H1 (cell line): ENCODE results near the gene RASGEF1C. TPM values are rescaled to one million over a fixed set of nuclear protein-coding genes. Genes with fewer than 3 reads are reported as not detected.

Experiments used
- CTCF ChIA-PET: fragments of 300-600 bp; sonication (Branson Sonifier 250); formaldehyde crosslinking; loops from one replicate; lab custom pipeline; 2021; ENCODE audit not compliant: partially characterized antibody; lab: Charles Lee
- POLR2A ChIA-PET: fragments of 300-600 bp; sonication (Branson Sonifier 250); formaldehyde crosslinking; loops from one replicate; lab custom pipeline; 2021; ENCODE audit warnings: inconsistent platforms; ENCODE audit not compliant: partially characterized antibody; lab: Charles Lee
- DNase-seq, 2 experiments: peaks; one replicate each; pipeline versions ENCODE4 v3.0.0 to v3.0.0-alpha.2; 2010 to 2022; ENCODE audit warnings: low spot score in 2 of 2, low read depth in 1 of 2, mixed read lengths in 1 of 2
- FAIRE-seq: peaks from 2 replicates; lab custom pipeline; 2011; peaks lifted over from hg19 to GRCh38; lab: Jason Lieb, UNC
- H2AFZ ChIP-seq: 2 replicates; pipeline ENCODE4 v1.8.1; 2012; ENCODE audit warnings: low read length, inconsistent platforms
- H2AK5ac ChIP-seq: 2 replicates; pipeline ENCODE4 v1.6.1; 2013; ENCODE audit warnings: low read depth, low read length
- H2BK120ac ChIP-seq: replicated peaks from 2 replicates; pipeline ENCODE3; 2013; ENCODE audit warnings: low read depth, low read length, inconsistent platforms
- H2BK12ac ChIP-seq: 2 replicates; pipeline ENCODE4 v1.6.1; 2013; ENCODE audit warnings: low read depth, low read length
- H2BK15ac ChIP-seq: 2 replicates; pipeline ENCODE4 v1.6.1; 2013; ENCODE audit warnings: low read length
- H2BK20ac ChIP-seq: 2 replicates; pipeline ENCODE4 v1.6.1; 2013; ENCODE audit warnings: low read length
- H2BK5ac ChIP-seq: 2 replicates; pipeline ENCODE4 v1.6.1; 2013; ENCODE audit warnings: low read depth, low read length
- H3K14ac ChIP-seq: 2 replicates; pipeline ENCODE4 v1.6.1; 2013; ENCODE audit warnings: inconsistent platforms; ENCODE audit not compliant: insufficient read length
- H3K18ac ChIP-seq: 2 replicates; pipeline ENCODE4 v1.6.1; 2013; ENCODE audit warnings: low read length; ENCODE audit errors: extremely low read depth
- H3K23ac ChIP-seq: 2 replicates; pipeline ENCODE4 v1.6.1; 2013; ENCODE audit warnings: inconsistent platforms; ENCODE audit not compliant: insufficient read length
- H3K23me2 ChIP-seq: 2 replicates; pipeline ENCODE4 v1.6.1; 2013; ENCODE audit warnings: low read depth, low read length
- H3K27ac ChIP-seq: 2 replicates; pipeline ENCODE4 v1.6.1; 2011; ENCODE audit warnings: low read depth, low read length, inconsistent platforms
- H3K27me3 ChIP-seq, 4 experiments: replicated peaks in 1 of 4; 1 replicate in 1 of 4; 2 replicates in 3 of 4; pipeline versions ENCODE4 v1.6.1 to v1.8.1; 2011 to 2013; ENCODE audit warnings: low read length in 3 of 4, mild to moderate bottlenecking in 3 of 4, inconsistent platforms in 2 of 4, mixed read lengths in 2 of 4, moderate library complexity in 1 of 4; ENCODE audit not compliant: control insufficient read depth in 3 of 4, insufficient read depth in 3 of 4; ENCODE audit errors: extremely low read depth in 1 of 4
- H3K36me3 ChIP-seq, 4 experiments: 2 replicates each; pipeline versions ENCODE4 v1.6.1 to v1.8.1; 2011 to 2013; ENCODE audit warnings: mild to moderate bottlenecking in 4 of 4, low read length in 3 of 4, moderate library complexity in 2 of 4, control low read depth in 1 of 4, inconsistent platforms in 1 of 4; ENCODE audit not compliant: insufficient read depth in 4 of 4, control insufficient read depth in 2 of 4
- H3K4ac ChIP-seq: replicated peaks from 2 replicates; pipeline ENCODE3; 2013; ENCODE audit warnings: low read length, low read depth, mixed read lengths, inconsistent platforms; ENCODE audit not compliant: insufficient read length
- H3K4me1 ChIP-seq, 4 experiments: replicated peaks in 1 of 4; 1 replicate in 1 of 4; 2 replicates in 3 of 4; pipeline versions ENCODE4 v1.6.1 to v1.8.1; 2011 to 2013; ENCODE audit warnings: low read length in 3 of 4, inconsistent platforms in 2 of 4, mixed read lengths in 1 of 4; ENCODE audit not compliant: insufficient read depth in 4 of 4, control insufficient read depth in 3 of 4
- H3K4me2 ChIP-seq, 2 experiments: 2 replicates each; pipeline versions ENCODE4 v1.6.1 to v1.8.1; 2011 to 2013; ENCODE audit warnings: low read depth in 2 of 2, low read length in 2 of 2, control low read depth in 1 of 2, inconsistent platforms in 1 of 2, mild to moderate bottlenecking in 1 of 2; ENCODE audit not compliant: insufficient read depth in 1 of 2
- H3K4me3 ChIP-seq, 4 experiments: fragments of 200-600, 300-600 bp in 1 of 4; sonication (generic), shearing (Covaris generic), sonication (Bioruptor Twin) in 1 of 4; 2 replicates each; pipeline versions ENCODE4 v1.5.1 to v1.8.1; 2011 to 2016; ENCODE audit warnings: low read length in 4 of 4, low read depth in 3 of 4, control low read depth in 2 of 4, inconsistent platforms in 2 of 4, mild to moderate bottlenecking in 2 of 4, mixed read lengths in 1 of 4, moderate library complexity in 1 of 4; ENCODE audit not compliant: insufficient read depth in 2 of 4; ENCODE audit errors: extremely low read depth in 1 of 4
- H3K56ac ChIP-seq: replicated peaks from 2 replicates; pipeline ENCODE3; 2013; ENCODE audit warnings: low read depth, mild to moderate bottlenecking, mixed read lengths, low read length, inconsistent platforms; ENCODE audit not compliant: insufficient read length
- H3K79me1 ChIP-seq: 2 replicates; pipeline ENCODE4 v1.6.1; 2013; ENCODE audit warnings: low read depth, low read length, control low read depth
- H3K79me2 ChIP-seq, 2 experiments: 2 replicates each; pipeline versions ENCODE4 v1.6.1 to v1.8.1; 2012 to 2013; ENCODE audit warnings: low read length in 2 of 2, mild to moderate bottlenecking in 2 of 2, inconsistent platforms in 1 of 2; ENCODE audit not compliant: insufficient read depth in 2 of 2, control insufficient read depth in 1 of 2
- H3K9ac ChIP-seq, 4 experiments: replicated peaks in 1 of 4; 1 replicate in 1 of 4; 2 replicates in 3 of 4; pipeline versions ENCODE4 v1.6.1 to v1.8.1; 2011 to 2013; ENCODE audit warnings: low read depth in 3 of 4, low read length in 3 of 4, control low read depth in 2 of 4, mild to moderate bottlenecking in 2 of 4, moderate library complexity in 2 of 4, inconsistent platforms in 1 of 4; ENCODE audit errors: extremely low read depth in 1 of 4
- H3K9me3 ChIP-seq, 2 experiments: 2 replicates each; pipeline versions ENCODE4 v1.6.1 to v1.8.1; 2012 to 2013; ENCODE audit warnings: mild to moderate bottlenecking in 2 of 2, moderate library complexity in 2 of 2, control low read depth in 1 of 2, inconsistent platforms in 1 of 2, low read depth in 1 of 2, low read length in 1 of 2, mixed read lengths in 1 of 2; ENCODE audit not compliant: insufficient read depth in 2 of 2
- H4K20me1 ChIP-seq, 2 experiments: replicated peaks in 1 of 2; 2 replicates each; pipeline versions ENCODE3 to v1.8.1; 2011 to 2013; ENCODE audit warnings: inconsistent platforms in 2 of 2, low read length in 2 of 2, mild to moderate bottlenecking in 1 of 2; ENCODE audit not compliant: insufficient read depth in 2 of 2, control insufficient read depth in 1 of 2
- H4K5ac ChIP-seq: 2 replicates; pipeline ENCODE4 v1.6.1; 2013; ENCODE audit warnings: low read length, low read depth, mixed read lengths, inconsistent platforms; ENCODE audit not compliant: insufficient read length
- H4K8ac ChIP-seq: 2 replicates; pipeline ENCODE4 v1.8.0; 2013; ENCODE audit warnings: mild to moderate bottlenecking, moderate library complexity, low read length, inconsistent platforms; ENCODE audit not compliant: insufficient read depth; ENCODE audit errors: extremely low read depth
- H4K91ac ChIP-seq: replicated peaks from 2 replicates; pipeline ENCODE3; 2013; ENCODE audit warnings: low read length, mixed read lengths, inconsistent platforms; ENCODE audit not compliant: insufficient read length
- ASH2L ChIP-seq: fragments of 200-600, 300-600 bp; sonication (generic); IDR thresholded peaks from one replicate; pipeline ENCODE4 v1.7.1; 2017; ENCODE audit warnings: low read length
- EP300 ChIP-seq, 2 experiments: IDR thresholded peaks; 1 replicate in 1 of 2; 2 replicates in 1 of 2; pipeline ENCODE4 v1.6.1; 2011 to 2012; ENCODE audit warnings: low read depth in 2 of 2, low read length in 2 of 2, mild to moderate bottlenecking in 2 of 2, borderline replicate concordance in 1 of 2, inconsistent platforms in 1 of 2, moderate library complexity in 1 of 2
- HDAC2 ChIP-seq, 2 experiments: fragments of 300-600 bp in 1 of 2; sonication (generic) in 1 of 2; IDR thresholded peaks; 2 replicates each; pipeline ENCODE4 v1.6.1; 2011 to 2012; ENCODE audit warnings: low read depth in 2 of 2, low read length in 2 of 2, mild to moderate bottlenecking in 2 of 2, moderate library complexity in 2 of 2, borderline replicate concordance in 1 of 2, inconsistent platforms in 1 of 2
- JUND ChIP-seq: IDR thresholded peaks from 2 replicates; pipeline ENCODE4 v1.6.1; 2011; ENCODE audit warnings: mild to moderate bottlenecking, improper control_type of control experiment, low read length
- NANOG ChIP-seq: IDR thresholded peaks from 2 replicates; pipeline ENCODE4 v1.6.1; 2011; ENCODE audit warnings: low read length, low read depth, mild to moderate bottlenecking, inconsistent platforms; ENCODE audit not compliant: insufficient read depth, poor library complexity, severe bottlenecking
- RAD21 ChIP-seq, 2 experiments: IDR thresholded peaks in 1 of 2; conservative IDR thresholded peaks in 1 of 2; 2 replicates each; pipeline ENCODE4 v1.6.1; 2011; ENCODE audit warnings: low read depth in 2 of 2, low read length in 2 of 2, improper control_type of control experiment in 1 of 2, inconsistent platforms in 1 of 2, mild to moderate bottlenecking in 1 of 2, moderate library complexity in 1 of 2
- RBBP5 ChIP-seq: IDR thresholded peaks from 2 replicates; pipeline ENCODE4 v1.7.1; 2012; ENCODE audit warnings: low read depth, mild to moderate bottlenecking, inconsistent platforms, low read length, moderate library complexity, borderline replicate concordance
- SP1 ChIP-seq: IDR thresholded peaks from 2 replicates; pipeline ENCODE4 v1.6.1; 2011; ENCODE audit warnings: low read depth, low read length
- USF2 ChIP-seq: IDR thresholded peaks from 2 replicates; pipeline ENCODE4 v1.6.1; 2011; ENCODE audit warnings: low read length, improper control_type of control experiment
- WGBS, 2 experiments: shearing (Covaris generic) in 1 of 2; methylation state at CpG; one replicate each; pipeline versions ENCODE4 v1.1.6 to v1.1.7; 2013 to 2015; ENCODE audit warnings: low lambda C conversion rate in 2 of 2, mixed read lengths in 2 of 2, inconsistent platforms in 1 of 2, low coverage in 1 of 2, missing lambda C conversion rate in 1 of 2; ENCODE audit not compliant: insufficient replicate concordance in 2 of 2, insufficient coverage in 1 of 2, insufficient read length in 1 of 2; ENCODE audit errors: extremely low coverage in 1 of 2, missing lambda C conversion rate in 1 of 2; 5-methylcytosine and 5-hydroxymethylcytosine counted together
- polyA plus RNA-seq, 7 experiments: library from polyadenylated mRNA; depleted of rRNA in 3 of 7; stranded (reverse) in 5 of 7; unstranded in 2 of 7; fragments of >200 nt in 5 of 7; fragments of 200-250 nt in 2 of 7; gene quantifications; 1 replicate in 5 of 7; 2 replicates in 1 of 7; 4 replicates in 1 of 7; pipeline versions ENCODE4 v1.2.1 to v1.2.3, GENCODE V29; 2011 to 2013; ENCODE audit warnings: missing spikeins in 2 of 7, mixed read lengths in 2 of 7
- total RNA-seq: library from RNA; stranded (reverse); fragmentation: NEBNext Ultra II Directional; extraction: Animal tissue kit (Norgen Biotek cat#: 25700); gene quantifications from 2 replicates; pipeline ENCODE4 v1.2.1, GENCODE V29; 2021

The RASGEF1C gene
- total and polyA plus RNA-seq, 2 of the 8 experiments (the other 6 are each of a cell fraction or from before 2014, with no cell fraction given) = 0.26 to 0.61 TPM

DNA sequence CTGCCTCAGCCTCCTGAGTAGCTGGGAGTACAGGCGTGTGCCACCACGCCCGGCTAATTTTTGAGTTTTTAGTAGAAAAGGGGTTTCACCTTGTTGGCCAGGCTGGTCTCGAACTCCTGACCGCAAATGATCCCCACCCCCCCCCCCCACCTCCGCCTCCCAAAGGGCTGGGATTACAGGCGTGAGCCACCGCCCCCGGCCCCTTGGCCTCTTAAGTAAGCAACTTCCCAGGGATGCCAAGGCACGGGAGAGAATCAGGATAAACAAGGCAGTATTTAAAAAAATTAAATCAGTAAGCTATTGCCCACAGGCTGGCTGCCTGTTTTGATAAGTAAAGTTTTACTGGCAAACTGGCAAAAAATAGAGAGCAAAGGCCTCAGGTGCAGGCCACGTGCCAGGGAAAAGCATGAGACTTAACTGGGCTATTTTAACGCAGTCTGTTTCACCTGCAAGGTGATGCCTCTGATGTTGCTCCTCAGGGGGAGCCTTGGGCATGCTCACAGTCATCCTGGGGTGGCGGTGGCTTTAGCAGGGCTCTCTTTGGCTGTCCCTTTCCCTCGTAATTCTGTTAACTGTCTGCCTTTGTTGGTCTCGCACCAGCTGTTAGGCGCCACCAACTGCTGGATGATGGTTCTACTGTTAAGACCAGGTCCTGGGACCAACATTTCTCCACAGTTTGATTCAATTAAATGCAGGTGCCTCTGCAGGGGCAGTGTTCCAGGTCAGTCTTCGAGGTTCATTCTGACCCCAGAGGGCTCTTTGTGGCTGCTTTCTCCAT is 118.1 kb downstream of the RASGEF1C start:
- FAIRE-seq (peak; percentile 81), DNase-seq (peak in 1 of 2 experiments; percentile 72)
- H4K5ac ChIP-seq = no peak overlapping the region
- H2BK5ac ChIP-seq = no peak overlapping the region
- peak overlapping the region in 1 of 4 experiments; percentile 62; a peak in 1 of 8 replicates for H3K4me3 ChIP-seq
- no peak overlapping the region for H2AFZ ChIP-seq
- H3K79me1 ChIP-seq = no peaks in the 10 kb centered on the region
- H3K4me2 ChIP-seq = peak overlapping the region; percentile 42 to 80; a peak in 3 of 4 replicates
- WGBS, 2 experiments = 38% methylated on average over 11 of the region's 17 CpGs; no CpG with 5 or more reads in 1 of the 2 experiments
- no peaks in the 10 kb centered on the region for H3K79me2 ChIP-seq
- peak overlapping the region; percentile 25 for H4K91ac ChIP-seq
- H2BK15ac ChIP-seq = no peak overlapping the region
- no peak overlapping the region for H3K9ac ChIP-seq
- H3K36me3 ChIP-seq = no peaks in the 10 kb centered on the region
- no peak overlapping the region for H3K4ac ChIP-seq
- no peaks in the 10 kb centered on the region for H3K27me3 ChIP-seq
- no peak overlapping the region for H3K27ac ChIP-seq
- H2AK5ac ChIP-seq = no peak overlapping the region
- 0 out of 2 replicates have a peak overlapping the region, but pooled peaks have one; percentile 21 for H3K18ac ChIP-seq
- H2BK12ac ChIP-seq = no peak overlapping the region
- H2BK20ac ChIP-seq = no peak overlapping the region
- CTCF ChIA-PET = interaction anchor here (0.6 to 3.1 kb wide), 32 partner anchors 8 to 528 kb away, joined by 3 to 15 read pairs (median 4); no protein-coding TSS in a partner anchor
- H4K8ac ChIP-seq = no peak overlapping the region; the same call in 1 of the 2 replicates
- no peak overlapping the region for H3K56ac ChIP-seq
- no peaks in the 10 kb centered on the region for H4K20me1 ChIP-seq
- H3K9me3 ChIP-seq = no peaks in the 10 kb centered on the region
- peaks cover 0 to 11% (median 6%) of the 10 kb centered on the region in 4 experiments; a peak in 5 of 7 replicates for H3K4me1 ChIP-seq
- no peak overlapping the region for H3K23ac ChIP-seq
- H3K23me2 ChIP-seq = no peaks in the 10 kb centered on the region
- H2BK120ac ChIP-seq = no peak overlapping the region
- no peak overlapping the region for H3K14ac ChIP-seq
- POLR2A ChIA-PET = interaction anchor here (0.7 to 3.9 kb wide), 7 partner anchors 10 to 280 kb away, joined by 3 to 25 read pairs (median 4); partner anchors contain the start of gene RNF130
- TF ChIP-seq ASH2L = no peak
- no peak for TF ChIP-seq USF2
- TF ChIP-seq HDAC2 (IDR thresholded peaks at IDR 0.05; ENCODE audit: borderline replicate concordance in 1 of 2, low read depth in 2 of 2, low read length in 2 of 2) = no peak
- peak; percentile 50 to 71 for TF ChIP-seq RAD21 (IDR thresholded peaks at IDR 0.05 in 1 of 2, conservative IDR thresholded peaks at IDR 0.05 in 1 of 2; ENCODE audit: low read depth in 2 of 2, low read length in 2 of 2)
- no peak for TF ChIP-seq SP1
- peak; percentile 4 for TF ChIP-seq NANOG
- no peak for TF ChIP-seq JUND
- TF ChIP-seq RBBP5 = no peak
- no peak for TF ChIP-seq EP300 (IDR thresholded peaks at IDR 0.05; ENCODE audit: borderline replicate concordance in 1 of 2, low read depth in 2 of 2, low read length in 2 of 2)
